Measurements from ENCODE around the gene CHD9NB. TPM values are rescaled to one million over a fixed set of nuclear protein-coding genes. Genes with fewer than 3 reads are reported as not detected.

Gene CHD9NB
- total RNA-seq, 1 experiment from 2014 or later: 0.64 TPM

DNA sequence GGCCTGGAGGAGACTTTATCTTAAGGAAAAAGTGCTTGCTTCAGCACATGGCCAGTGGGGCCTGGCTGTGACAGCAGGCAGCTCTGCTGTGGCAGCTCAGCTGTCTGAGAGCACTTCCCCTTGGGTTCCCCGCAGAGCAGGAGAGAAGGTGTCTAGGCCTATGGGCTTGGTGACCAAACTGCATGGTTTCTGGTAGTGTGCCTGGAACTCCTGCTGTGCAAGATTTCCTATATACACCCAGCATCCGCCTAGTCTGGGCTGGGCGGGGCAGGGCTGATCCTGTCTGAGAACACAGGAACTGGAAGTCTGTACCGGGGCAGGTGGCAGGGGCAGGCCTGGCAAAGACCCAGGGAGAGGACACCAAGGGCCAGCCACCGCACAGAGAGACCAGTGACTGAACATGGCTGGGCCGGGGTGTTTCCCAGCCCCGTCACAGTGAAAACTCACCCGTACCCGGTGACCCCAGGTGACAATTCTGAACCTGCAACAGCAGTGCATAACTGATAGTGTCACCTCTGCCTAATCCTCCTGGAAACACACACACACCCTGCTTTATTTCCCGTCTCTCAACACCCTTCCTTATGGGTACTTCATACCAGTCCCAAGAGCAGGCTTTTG lies 41.4 kb upstream of the CHD9NB start:
- ChIA-PET POLR2A (no interaction called here), CTCF (no interaction called here)
- H3K27me3 ChIP-seq (ENCODE audit: control insufficient read depth, insufficient read depth, low read length): no peaks in the 10 kb centered on the region
- H3K9me3 ChIP-seq (ENCODE audit: control insufficient read depth, insufficient read depth, low read depth, low read length): no peaks in the 10 kb centered on the region
- BruUV-seq (replicated peaks): no TSS peak
- DNase-seq (ENCODE audit: low read depth, low spot score) (no peak), ATAC-seq (peak; percentile 54)
- H3K27ac ChIP-seq (ENCODE audit: low read length): peak overlapping the region; percentile 9; the same call in 1 of the 2 replicates
- no peak for TF ChIP-seq TCF7L2 (IDR thresholded peaks at IDR 0.05; ENCODE audit: low read depth, low read length)
- H3K4me1 ChIP-seq (ENCODE audit: control insufficient read depth, insufficient read depth, low read length): peaks cover 9% of the 10 kb centered on the region
- in situ Hi-C loops (cut with HindIII; ENCODE audit: low pct_unique_long_range_greater_than_20kb, low sequenced_read_pairs): no loop called here
- intact Hi-C loops (cut with micrococcal nuclease; ENCODE audit: unreplicated experiment): no loop called here
- no peaks in the 10 kb centered on the region for H3K36me3 ChIP-seq (ENCODE audit: control insufficient read depth, insufficient read depth, low read length)
- no peak overlapping the region for H3K4me3 ChIP-seq (ENCODE audit: low read depth in 2 of 2, low read length in 2 of 2)

DNA sequence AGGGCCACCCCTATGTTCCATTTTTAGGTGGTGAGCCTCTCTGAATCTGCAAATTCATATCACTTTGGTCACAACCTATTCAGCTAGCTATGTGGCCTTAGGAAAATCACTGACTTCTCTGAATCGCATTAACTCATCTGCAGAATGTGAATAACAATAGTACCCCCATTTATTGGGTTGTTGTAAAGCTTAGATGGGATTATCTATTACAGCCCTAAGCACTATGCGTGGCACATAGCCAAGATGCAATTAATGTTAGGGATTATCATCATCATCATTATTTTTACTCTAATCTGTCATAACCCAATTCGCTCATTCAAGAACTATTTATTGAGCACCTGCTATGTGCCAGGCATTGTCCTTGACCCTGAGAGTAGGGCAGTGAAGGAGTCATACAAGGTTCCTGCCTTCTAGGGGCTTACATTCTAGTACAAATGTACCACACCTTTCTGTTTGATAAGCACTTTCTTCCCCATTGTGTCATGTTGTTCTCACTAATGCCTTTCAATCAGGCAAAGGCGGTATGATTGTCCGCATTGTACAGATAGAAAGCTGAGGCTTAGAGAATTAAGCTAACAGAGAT lies 40.6 kb upstream of the CHD9NB start:
- Histone ChIP-seq H3K27me3 (ENCODE audit: control insufficient read depth, insufficient read depth, low read length) (no peaks in the 10 kb centered on the region), H3K36me3 (ENCODE audit: control insufficient read depth, insufficient read depth, low read length) (no peaks in the 10 kb centered on the region), H3K4me1 (ENCODE audit: control insufficient read depth, insufficient read depth, low read length) (peaks cover 2% of the 10 kb centered on the region), H3K9me3 (ENCODE audit: control insufficient read depth, insufficient read depth, low read depth, low read length) (no peaks in the 10 kb centered on the region), H3K4me3 (ENCODE audit: low read depth in 2 of 2, low read length in 2 of 2) (no peak overlapping the region), H3K27ac (ENCODE audit: low read length) (peak overlapping the region; percentile 9; the same call in 1 of the 2 replicates)
- in situ Hi-C loops (cut with HindIII; ENCODE audit: low pct_unique_long_range_greater_than_20kb, low sequenced_read_pairs) (no loop called here), intact Hi-C loops (cut with micrococcal nuclease; ENCODE audit: unreplicated experiment) (no loop called here)
- ChIA-PET CTCF (no interaction called here), POLR2A (no interaction called here)
- DNase-seq (ENCODE audit: low read depth, low spot score) (no peak), ATAC-seq (no peak)
- TF ChIP-seq TCF7L2 (IDR thresholded peaks at IDR 0.05; ENCODE audit: low read depth, low read length): no peak
- no peak for TF ChIP-seq SIN3A (IDR thresholded peaks at IDR 0.05; ENCODE audit: borderline replicate concordance, insufficient read depth, low read depth, low read length)
- no peak for TF ChIP-seq POLR2AphosphoS5 (IDR thresholded peaks at IDR 0.05; ENCODE audit: low read depth, low read length)
- TF ChIP-seq, protein P1, sequence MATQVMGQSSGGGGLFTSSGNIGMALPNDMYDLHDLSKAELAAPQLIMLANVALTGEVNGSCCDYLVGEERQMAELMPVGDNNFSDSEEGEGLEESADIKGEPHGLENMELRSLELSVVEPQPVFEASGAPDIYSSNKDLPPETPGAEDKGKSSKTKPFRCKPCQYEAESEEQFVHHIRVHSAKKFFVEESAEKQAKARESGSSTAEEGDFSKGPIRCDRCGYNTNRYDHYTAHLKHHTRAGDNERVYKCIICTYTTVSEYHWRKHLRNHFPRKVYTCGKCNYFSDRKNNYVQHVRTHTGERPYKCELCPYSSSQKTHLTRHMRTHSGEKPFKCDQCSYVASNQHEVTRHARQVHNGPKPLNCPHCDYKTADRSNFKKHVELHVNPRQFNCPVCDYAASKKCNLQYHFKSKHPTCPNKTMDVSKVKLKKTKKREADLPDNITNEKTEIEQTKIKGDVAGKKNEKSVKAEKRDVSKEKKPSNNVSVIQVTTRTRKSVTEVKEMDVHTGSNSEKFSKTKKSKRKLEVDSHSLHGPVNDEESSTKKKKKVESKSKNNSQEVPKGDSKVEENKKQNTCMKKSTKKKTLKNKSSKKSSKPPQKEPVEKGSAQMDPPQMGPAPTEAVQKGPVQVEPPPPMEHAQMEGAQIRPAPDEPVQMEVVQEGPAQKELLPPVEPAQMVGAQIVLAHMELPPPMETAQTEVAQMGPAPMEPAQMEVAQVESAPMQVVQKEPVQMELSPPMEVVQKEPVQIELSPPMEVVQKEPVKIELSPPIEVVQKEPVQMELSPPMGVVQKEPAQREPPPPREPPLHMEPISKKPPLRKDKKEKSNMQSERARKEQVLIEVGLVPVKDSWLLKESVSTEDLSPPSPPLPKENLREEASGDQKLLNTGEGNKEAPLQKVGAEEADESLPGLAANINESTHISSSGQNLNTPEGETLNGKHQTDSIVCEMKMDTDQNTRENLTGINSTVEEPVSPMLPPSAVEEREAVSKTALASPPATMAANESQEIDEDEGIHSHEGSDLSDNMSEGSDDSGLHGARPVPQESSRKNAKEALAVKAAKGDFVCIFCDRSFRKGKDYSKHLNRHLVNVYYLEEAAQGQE (IDR thresholded peaks at IDR 0.05; ENCODE audit: insufficient read depth in 1 of 2, low read depth in 2 of 2, low read length in 1 of 2): no peak
- TF ChIP-seq, protein P2, sequence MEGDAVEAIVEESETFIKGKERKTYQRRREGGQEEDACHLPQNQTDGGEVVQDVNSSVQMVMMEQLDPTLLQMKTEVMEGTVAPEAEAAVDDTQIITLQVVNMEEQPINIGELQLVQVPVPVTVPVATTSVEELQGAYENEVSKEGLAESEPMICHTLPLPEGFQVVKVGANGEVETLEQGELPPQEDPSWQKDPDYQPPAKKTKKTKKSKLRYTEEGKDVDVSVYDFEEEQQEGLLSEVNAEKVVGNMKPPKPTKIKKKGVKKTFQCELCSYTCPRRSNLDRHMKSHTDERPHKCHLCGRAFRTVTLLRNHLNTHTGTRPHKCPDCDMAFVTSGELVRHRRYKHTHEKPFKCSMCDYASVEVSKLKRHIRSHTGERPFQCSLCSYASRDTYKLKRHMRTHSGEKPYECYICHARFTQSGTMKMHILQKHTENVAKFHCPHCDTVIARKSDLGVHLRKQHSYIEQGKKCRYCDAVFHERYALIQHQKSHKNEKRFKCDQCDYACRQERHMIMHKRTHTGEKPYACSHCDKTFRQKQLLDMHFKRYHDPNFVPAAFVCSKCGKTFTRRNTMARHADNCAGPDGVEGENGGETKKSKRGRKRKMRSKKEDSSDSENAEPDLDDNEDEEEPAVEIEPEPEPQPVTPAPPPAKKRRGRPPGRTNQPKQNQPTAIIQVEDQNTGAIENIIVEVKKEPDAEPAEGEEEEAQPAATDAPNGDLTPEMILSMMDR (IDR thresholded peaks at IDR 0.05): no peak
- BruUV-seq (replicated peaks): no TSS peak

DNA sequence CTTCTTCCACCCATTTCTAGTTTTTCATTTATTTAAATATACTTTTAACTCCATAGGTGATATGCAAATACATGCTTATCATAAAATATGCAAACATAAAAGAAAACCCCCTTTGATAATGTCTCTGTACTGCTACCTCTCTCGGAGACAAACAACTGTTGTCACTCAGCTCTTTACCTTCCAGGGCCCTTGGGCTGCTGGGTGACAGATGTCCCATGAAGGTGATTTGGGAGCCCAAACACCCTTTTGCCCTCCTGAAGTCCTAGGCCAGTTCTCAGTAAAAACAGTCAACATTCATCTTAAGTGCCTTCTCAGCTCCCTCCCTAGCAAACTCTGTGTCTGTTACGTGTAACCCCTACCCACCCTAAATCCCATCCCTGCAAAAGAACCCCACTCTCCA lies 39.6 kb upstream of the CHD9NB start:
- no peak overlapping the region for H3K4me3 ChIP-seq (ENCODE audit: low read depth in 2 of 2, low read length in 2 of 2)
- in situ Hi-C loops (cut with HindIII; ENCODE audit: low pct_unique_long_range_greater_than_20kb, low sequenced_read_pairs): no loop called here
- CTCF ChIA-PET: interaction anchor here (0.7 kb wide), 1 partner anchor 10 kb away, joined by 4 read pairs; no protein-coding TSS in a partner anchor

More for the DNA sequence above, 39.6 kb upstream of the CHD9NB start:
- H3K4me1 ChIP-seq (ENCODE audit: control insufficient read depth, insufficient read depth, low read length): no peaks in the 10 kb centered on the region; the same call in none of the 2 replicates
- intact Hi-C loops (cut with micrococcal nuclease; ENCODE audit: unreplicated experiment): no loop called here
- ATAC-seq: no peak
- no peaks in the 10 kb centered on the region for H3K9me3 ChIP-seq (ENCODE audit: control insufficient read depth, insufficient read depth, low read depth, low read length)
- POLR2A ChIA-PET: no interaction called here
- BruUV-seq (replicated peaks): no TSS peak
- no peaks in the 10 kb centered on the region for H3K27me3 ChIP-seq (ENCODE audit: control insufficient read depth, insufficient read depth, low read length)
- no peak for DNase-seq (ENCODE audit: low read depth, low spot score)
- no peak overlapping the region for H3K27ac ChIP-seq (ENCODE audit: low read length)
- H3K36me3 ChIP-seq (ENCODE audit: control insufficient read depth, insufficient read depth, low read length): no peaks in the 10 kb centered on the region
- no peak for TF ChIP-seq POLR2AphosphoS5 (IDR thresholded peaks at IDR 0.05; ENCODE audit: low read depth, low read length)
- TF ChIP-seq, protein P2 (IDR thresholded peaks at IDR 0.05): no peak
